Esophagus squamous epithelium (tissue), 4 donors: ENCODE results near the gene MAGEB4.

Experiments used
- POLR2A ChIP-seq, 4 donors: fragments of 450-650 bp; IDR thresholded peaks; one replicate each; pipeline ENCODE4 v1.6.1; 2017; ENCODE audit warnings: antibody characterized with exemption in 4 of 4, mild to moderate bottlenecking in 4 of 4, moderate library complexity in 3 of 4
- TF ChIP-seq, protein P1 (sequence below), 6 experiments: fragments of 450-650 bp in 4 of 6; fragments of 200-600 bp in 2 of 6; sonication (generic) in 2 of 6; IDR thresholded peaks; one replicate each; pipeline ENCODE4 v1.5.1; 2016 to 2019; ENCODE audit warnings: antibody characterized with exemption in 6 of 6, mild to moderate bottlenecking in 4 of 6, moderate library complexity in 4 of 6

DNA sequence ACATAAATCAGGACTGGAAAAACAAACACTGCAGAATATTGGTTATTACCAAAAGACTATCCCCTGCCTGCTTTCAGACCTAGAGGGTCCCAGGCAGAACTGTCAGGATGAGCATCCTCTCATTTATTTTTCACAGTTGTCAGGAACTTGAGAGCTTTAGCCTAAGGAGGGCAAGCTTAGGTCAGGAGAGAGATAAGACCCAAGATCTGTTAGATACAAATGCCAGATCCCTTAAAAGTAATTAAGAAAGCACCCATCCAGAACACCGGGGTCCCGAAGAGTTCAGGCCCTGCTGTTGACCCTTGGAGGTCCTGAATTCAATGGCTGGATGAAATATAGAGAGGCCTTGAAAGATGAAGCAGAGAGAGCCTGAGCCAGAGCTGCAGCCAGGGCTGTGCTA is 17.3 kb upstream of the MAGEB4 start:
- TF ChIP-seq, protein P1, sequence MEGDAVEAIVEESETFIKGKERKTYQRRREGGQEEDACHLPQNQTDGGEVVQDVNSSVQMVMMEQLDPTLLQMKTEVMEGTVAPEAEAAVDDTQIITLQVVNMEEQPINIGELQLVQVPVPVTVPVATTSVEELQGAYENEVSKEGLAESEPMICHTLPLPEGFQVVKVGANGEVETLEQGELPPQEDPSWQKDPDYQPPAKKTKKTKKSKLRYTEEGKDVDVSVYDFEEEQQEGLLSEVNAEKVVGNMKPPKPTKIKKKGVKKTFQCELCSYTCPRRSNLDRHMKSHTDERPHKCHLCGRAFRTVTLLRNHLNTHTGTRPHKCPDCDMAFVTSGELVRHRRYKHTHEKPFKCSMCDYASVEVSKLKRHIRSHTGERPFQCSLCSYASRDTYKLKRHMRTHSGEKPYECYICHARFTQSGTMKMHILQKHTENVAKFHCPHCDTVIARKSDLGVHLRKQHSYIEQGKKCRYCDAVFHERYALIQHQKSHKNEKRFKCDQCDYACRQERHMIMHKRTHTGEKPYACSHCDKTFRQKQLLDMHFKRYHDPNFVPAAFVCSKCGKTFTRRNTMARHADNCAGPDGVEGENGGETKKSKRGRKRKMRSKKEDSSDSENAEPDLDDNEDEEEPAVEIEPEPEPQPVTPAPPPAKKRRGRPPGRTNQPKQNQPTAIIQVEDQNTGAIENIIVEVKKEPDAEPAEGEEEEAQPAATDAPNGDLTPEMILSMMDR (IDR thresholded peaks at IDR 0.05), result no peak
- no peak for TF ChIP-seq POLR2A (IDR thresholded peaks at IDR 0.05)
